ENCODE results near the gene PDZD2. TPM values are rescaled to one million over a fixed set of nuclear protein-coding genes. Genes with fewer than 3 reads are reported as not detected.

PDZD2 gene
- total RNA-seq, 1 donor from 2014 or later = 1.1 TPM

DNA sequence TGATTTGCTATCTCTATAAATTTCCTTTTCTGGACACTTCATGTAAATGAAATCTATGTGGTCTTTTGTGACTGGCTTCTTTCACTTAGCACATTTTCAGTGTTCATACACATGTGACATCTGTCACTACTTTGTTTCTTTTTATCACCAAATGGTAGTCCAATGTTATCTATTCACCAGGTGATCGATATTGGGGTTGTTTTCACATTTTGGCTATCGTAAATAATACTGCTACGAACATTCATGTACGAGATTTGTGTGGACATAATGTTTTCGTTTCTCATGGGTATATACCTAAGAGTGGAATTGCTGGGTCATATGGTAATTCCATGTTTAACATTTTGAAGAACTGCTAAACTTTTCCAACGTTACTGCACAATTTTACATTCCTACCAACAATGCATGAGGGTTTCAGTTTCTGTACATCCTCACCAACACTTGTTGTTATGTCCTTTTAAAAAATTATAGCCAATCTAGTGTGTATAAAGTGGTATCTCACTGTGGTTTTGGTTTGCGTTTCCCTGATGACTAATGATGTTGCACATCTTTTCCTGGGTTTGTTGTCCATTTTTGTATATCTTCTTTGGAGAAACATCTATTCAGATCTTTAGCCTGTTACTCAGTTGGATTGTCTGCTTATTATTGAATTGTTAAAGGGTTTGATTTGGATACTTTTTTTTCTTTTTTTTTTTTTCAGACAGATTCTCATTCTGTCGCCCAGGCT, 263.0 kb downstream of the PDZD2 start:
- peaks cover 5% of the 10 kb centered on the region for H3K27me3 Mint-ChIP-seq (ENCODE audit: insufficient read depth, low read depth)
- peaks cover 9% of the 10 kb centered on the region for H3K9me3 Mint-ChIP-seq
- H3K36me3 ChIP-seq = no peaks in the 10 kb centered on the region
- no peak overlapping the region for H3K4me2 ChIP-seq
- TF ChIP-seq EZH2phosphoT487 (IDR thresholded peaks at IDR 0.05) = no peak
- no peak for TF ChIP-seq EZH2 (IDR thresholded peaks at IDR 0.05)
- TF ChIP-seq, protein P1, sequence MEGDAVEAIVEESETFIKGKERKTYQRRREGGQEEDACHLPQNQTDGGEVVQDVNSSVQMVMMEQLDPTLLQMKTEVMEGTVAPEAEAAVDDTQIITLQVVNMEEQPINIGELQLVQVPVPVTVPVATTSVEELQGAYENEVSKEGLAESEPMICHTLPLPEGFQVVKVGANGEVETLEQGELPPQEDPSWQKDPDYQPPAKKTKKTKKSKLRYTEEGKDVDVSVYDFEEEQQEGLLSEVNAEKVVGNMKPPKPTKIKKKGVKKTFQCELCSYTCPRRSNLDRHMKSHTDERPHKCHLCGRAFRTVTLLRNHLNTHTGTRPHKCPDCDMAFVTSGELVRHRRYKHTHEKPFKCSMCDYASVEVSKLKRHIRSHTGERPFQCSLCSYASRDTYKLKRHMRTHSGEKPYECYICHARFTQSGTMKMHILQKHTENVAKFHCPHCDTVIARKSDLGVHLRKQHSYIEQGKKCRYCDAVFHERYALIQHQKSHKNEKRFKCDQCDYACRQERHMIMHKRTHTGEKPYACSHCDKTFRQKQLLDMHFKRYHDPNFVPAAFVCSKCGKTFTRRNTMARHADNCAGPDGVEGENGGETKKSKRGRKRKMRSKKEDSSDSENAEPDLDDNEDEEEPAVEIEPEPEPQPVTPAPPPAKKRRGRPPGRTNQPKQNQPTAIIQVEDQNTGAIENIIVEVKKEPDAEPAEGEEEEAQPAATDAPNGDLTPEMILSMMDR (IDR thresholded peaks at IDR 0.05) = no peak
- no peaks in the 10 kb centered on the region for H4K20me1 ChIP-seq (ENCODE audit: low read depth)
- H3K79me2 ChIP-seq (ENCODE audit: low read depth) = no peaks in the 10 kb centered on the region
- H3K27me3 ChIP-seq = no peaks in the 10 kb centered on the region
- no peak overlapping the region for H3K4me3 ChIP-seq
- no peak overlapping the region for H2AFZ ChIP-seq (replicated peaks)
- no peaks in the 10 kb centered on the region for H3K9me3 ChIP-seq (ENCODE audit: low read depth)
- no peak overlapping the region for H3K27ac ChIP-seq
- peaks cover 7% of the 10 kb centered on the region for H3F3A ChIP-seq (ENCODE audit: low read depth)
- H3K4me3 Mint-ChIP-seq = no peak overlapping the region
- no peak for DNase-seq (ENCODE audit: low spot score)
- no peak overlapping the region for H3K27ac Mint-ChIP-seq
- peaks cover 7% of the 10 kb centered on the region for H3K4me1 ChIP-seq
- peaks cover 3% of the 10 kb centered on the region for H3K36me3 Mint-ChIP-seq
- H3K9ac ChIP-seq = no peak overlapping the region
- no peaks in the 10 kb centered on the region for H3K4me1 Mint-ChIP-seq

DNA sequence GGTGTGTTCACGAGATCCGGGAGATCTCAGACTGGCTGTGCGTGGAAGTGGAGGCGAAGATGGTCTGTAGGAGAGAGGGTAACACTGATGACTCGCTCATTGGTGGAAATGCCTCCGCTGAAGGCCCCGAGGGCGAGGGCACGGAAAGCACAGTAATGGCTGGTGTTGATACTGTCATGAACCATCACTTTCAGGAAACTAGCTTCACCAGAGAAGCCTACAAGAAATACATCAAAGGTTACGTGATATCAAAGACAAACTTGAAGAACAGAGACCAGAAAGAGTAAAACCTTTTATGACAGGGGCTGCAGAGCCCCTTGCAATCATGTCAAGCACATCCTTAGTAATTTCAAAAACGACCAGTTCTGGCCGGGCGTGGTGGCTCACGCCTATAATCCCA, 269.5 kb downstream of the PDZD2 start:
- H3K27me3 Mint-ChIP-seq (ENCODE audit: insufficient read depth, low read depth) = peaks cover 2% of the 10 kb centered on the region
- H3K9me3 Mint-ChIP-seq = peaks cover 3% of the 10 kb centered on the region
- no peaks in the 10 kb centered on the region for H3K79me2 ChIP-seq (ENCODE audit: low read depth)
- H3F3A ChIP-seq (ENCODE audit: low read depth) = peaks cover 7% of the 10 kb centered on the region
- no peak overlapping the region for H3K27ac ChIP-seq
- no peaks in the 10 kb centered on the region for H3K36me3 Mint-ChIP-seq
- no peaks in the 10 kb centered on the region for H3K36me3 ChIP-seq
- H3K4me3 ChIP-seq = no peak overlapping the region
- no peaks in the 10 kb centered on the region for H3K27me3 ChIP-seq
- no peaks in the 10 kb centered on the region for H3K9me3 ChIP-seq (ENCODE audit: low read depth)
- H3K4me3 Mint-ChIP-seq = no peak overlapping the region
- peaks cover 2% of the 10 kb centered on the region for H3K4me1 ChIP-seq
- H3K4me1 Mint-ChIP-seq = peaks cover 4% of the 10 kb centered on the region
- no peak for DNase-seq (ENCODE audit: low spot score)
- H4K20me1 ChIP-seq (ENCODE audit: low read depth) = no peaks in the 10 kb centered on the region
- TF ChIP-seq EZH2 (IDR thresholded peaks at IDR 0.05) (no peak), EZH2phosphoT487 (IDR thresholded peaks at IDR 0.05) (no peak)
- TF ChIP-seq, protein P1 (IDR thresholded peaks at IDR 0.05) = no peak
- no peak overlapping the region for H3K27ac Mint-ChIP-seq
- H2AFZ ChIP-seq (replicated peaks) = no peak overlapping the region
- H3K9ac ChIP-seq = no peak overlapping the region
- no peak overlapping the region for H3K4me2 ChIP-seq

DNA sequence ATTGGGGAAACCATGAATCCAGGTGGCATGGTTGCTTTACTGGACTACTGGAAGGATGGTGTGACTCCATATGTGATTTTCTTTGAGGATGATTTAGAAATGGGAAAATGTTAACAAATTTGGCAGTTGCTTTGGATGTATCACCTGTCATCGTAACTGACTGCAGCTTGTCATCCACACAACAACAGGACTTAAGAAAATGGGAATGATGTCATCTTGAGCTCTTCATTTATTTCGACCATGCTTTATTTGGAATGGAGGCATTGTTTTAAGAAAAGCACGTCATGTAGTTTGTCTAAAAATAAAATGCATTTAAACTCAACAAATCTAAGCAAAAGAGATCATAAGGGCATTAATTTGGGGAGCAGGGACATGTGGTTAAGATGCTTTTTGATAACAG, 270.1 kb downstream of the PDZD2 start:
- peaks cover 2% of the 10 kb centered on the region for H3K27me3 Mint-ChIP-seq (ENCODE audit: insufficient read depth, low read depth)
- no peak overlapping the region for H3K27ac Mint-ChIP-seq
- H3K9me3 Mint-ChIP-seq = peaks cover 3% of the 10 kb centered on the region

More for the DNA sequence above, 270.1 kb downstream of the PDZD2 start:
- H3K4me3 ChIP-seq = no peak overlapping the region
- no peak for DNase-seq (ENCODE audit: low spot score)
- H4K20me1 ChIP-seq (ENCODE audit: low read depth) = no peaks in the 10 kb centered on the region
- TF ChIP-seq EZH2 (IDR thresholded peaks at IDR 0.05) = no peak
- TF ChIP-seq, protein P1 (IDR thresholded peaks at IDR 0.05) = no peak
- no peak for TF ChIP-seq EZH2phosphoT487 (IDR thresholded peaks at IDR 0.05)
- peaks cover 7% of the 10 kb centered on the region for H3F3A ChIP-seq (ENCODE audit: low read depth)
- Mint-ChIP-seq H3K4me3 (no peak overlapping the region), H3K4me1 (peaks cover 10% of the 10 kb centered on the region), H3K36me3 (no peaks in the 10 kb centered on the region)
- H3K4me2 ChIP-seq = no peak overlapping the region
- H3K36me3 ChIP-seq = no peaks in the 10 kb centered on the region
- H3K4me1 ChIP-seq = peaks cover 8% of the 10 kb centered on the region
- H2AFZ ChIP-seq (replicated peaks) = no peak overlapping the region
- no peak overlapping the region for H3K27ac ChIP-seq
- no peaks in the 10 kb centered on the region for H3K27me3 ChIP-seq
- H3K9me3 ChIP-seq (ENCODE audit: low read depth) = no peaks in the 10 kb centered on the region
- H3K79me2 ChIP-seq (ENCODE audit: low read depth) = no peaks in the 10 kb centered on the region
- H3K9ac ChIP-seq = no peak overlapping the region

All from neural progenitor cell (in vitro differentiated cells).